OCI-LY1 (cell line): Measurements from ENCODE around the gene SERINC2.

ENCODE experiments used
- H2AFZ ChIP-seq: fragments of 200-600 bp; sonication (generic), shearing (Covaris generic); 2 replicates; pipeline ENCODE4 v1.6.0; 2014; ENCODE audit warnings: antibody characterized with exemption, mild to moderate bottlenecking, low read length
- H3F3A ChIP-seq: fragments of 200-600 bp; sonication (generic), shearing (Covaris generic); 2 replicates; pipeline ENCODE4 v1.6.0; 2014; ENCODE audit warnings: mild to moderate bottlenecking, antibody characterized with exemption, low read length, moderate library complexity; ENCODE audit not compliant: insufficient read depth
- H3K27ac ChIP-seq: fragments of 200-600 bp; sonication (generic); 2 replicates; pipeline ENCODE4 v1.5.1; 2014; ENCODE audit warnings: low read length, mixed run types, mild to moderate bottlenecking, low read depth; ENCODE audit not compliant: poor library complexity, severe bottlenecking
- H3K27me3 ChIP-seq: fragments of 200-600 bp; sonication (generic); 2 replicates; pipeline ENCODE4 v1.6.0; 2014; ENCODE audit warnings: antibody characterized with exemption, mild to moderate bottlenecking, low read length, moderate library complexity; ENCODE audit not compliant: insufficient read depth
- H3K36me3 ChIP-seq: fragments of 200-600 bp; sonication (generic); 2 replicates; pipeline ENCODE4 v1.6.1; 2014; ENCODE audit warnings: mild to moderate bottlenecking, antibody characterized with exemption, low read length, moderate library complexity, mixed read lengths; ENCODE audit not compliant: insufficient read depth
- H3K4me1 ChIP-seq: fragments of 200-600 bp; sonication (generic); 2 replicates; pipeline ENCODE4 v1.5.1; 2014; ENCODE audit warnings: mild to moderate bottlenecking, low read length, moderate library complexity; ENCODE audit not compliant: insufficient read depth, severe bottlenecking
- H3K4me2 ChIP-seq: fragments of 200-600 bp; sonication (generic), shearing (Covaris generic); 2 replicates; pipeline ENCODE4 v1.6.1; 2014; ENCODE audit warnings: low read length
- H3K4me3 ChIP-seq: fragments of 200-600 bp; sonication (generic); 2 replicates; pipeline ENCODE4 v1.5.1; 2014; ENCODE audit warnings: low read length, low read depth, mild to moderate bottlenecking, mixed read lengths; ENCODE audit not compliant: poor library complexity, severe bottlenecking
- H3K79me2 ChIP-seq: fragments of 200-600 bp; shearing (Covaris generic); 2 replicates; pipeline ENCODE4 v1.6.1; 2016; ENCODE audit warnings: mixed run types, low read length, mixed read lengths; ENCODE audit not compliant: insufficient read depth
- H3K9ac ChIP-seq: fragments of 200-600 bp; sonication (generic), shearing (Covaris generic); 2 replicates; pipeline ENCODE4 v1.6.1; 2014; ENCODE audit warnings: mild to moderate bottlenecking, low read length, mixed read lengths
- H3K9me2 ChIP-seq: fragments of 200-600 bp; sonication (generic), shearing (Covaris generic); 2 replicates; pipeline ENCODE4 v1.6.1; 2014; ENCODE audit warnings: low read depth, mild to moderate bottlenecking, low read length, mixed read lengths
- H3K9me3 ChIP-seq: fragments of 200-600 bp; shearing (Covaris generic); 2 replicates; pipeline ENCODE4 v1.6.1; 2014; ENCODE audit warnings: low read length, mixed read lengths
- H4K20me1 ChIP-seq: fragments of 200-600 bp; sonication (generic), shearing (Covaris generic); 2 replicates; pipeline ENCODE4 v1.6.0; 2016; ENCODE audit warnings: mild to moderate bottlenecking, low read length; ENCODE audit not compliant: insufficient read depth
- EZH2 ChIP-seq: fragments of 200-600 bp; sonication (generic), shearing (Covaris generic); IDR thresholded peaks from 2 replicates; pipeline ENCODE4 v1.8.0; 2017; ENCODE audit warnings: borderline replicate concordance, mixed run types, mild to moderate bottlenecking, antibody characterized with exemption, low read length, moderate library complexity, mixed read lengths
- TF ChIP-seq, protein P1 (sequence below): fragments of 200-600 bp; sonication (generic), shearing (Covaris generic); IDR thresholded peaks from 2 replicates; pipeline ENCODE4 v1.5.1; 2017; ENCODE audit warnings: mild to moderate bottlenecking, antibody characterized with exemption, low read length, moderate library complexity, mixed read lengths

SERINC2 gene

DNA sequence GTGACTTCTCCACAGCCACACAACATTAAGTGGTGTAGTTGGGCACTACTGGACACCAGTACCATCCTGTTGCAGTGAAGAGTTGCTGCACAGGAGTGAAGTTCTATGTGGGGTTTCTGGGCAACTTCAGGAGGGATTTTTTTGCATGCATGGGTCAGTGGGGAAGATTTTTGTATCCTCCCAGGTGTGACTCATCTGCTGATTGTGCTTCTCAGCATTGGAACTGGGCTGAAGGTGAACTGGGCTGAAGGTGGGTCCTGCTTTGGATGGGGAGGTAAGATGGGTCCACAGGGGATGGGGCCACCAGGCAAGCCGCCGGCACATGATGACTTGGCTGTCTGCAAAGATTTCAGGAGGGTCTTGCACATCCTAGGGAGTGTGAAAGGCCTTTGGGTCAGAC lies 2.6 kb downstream of the SERINC2 start:
- TF ChIP-seq EZH2 = no peak
- TF ChIP-seq, protein P1, sequence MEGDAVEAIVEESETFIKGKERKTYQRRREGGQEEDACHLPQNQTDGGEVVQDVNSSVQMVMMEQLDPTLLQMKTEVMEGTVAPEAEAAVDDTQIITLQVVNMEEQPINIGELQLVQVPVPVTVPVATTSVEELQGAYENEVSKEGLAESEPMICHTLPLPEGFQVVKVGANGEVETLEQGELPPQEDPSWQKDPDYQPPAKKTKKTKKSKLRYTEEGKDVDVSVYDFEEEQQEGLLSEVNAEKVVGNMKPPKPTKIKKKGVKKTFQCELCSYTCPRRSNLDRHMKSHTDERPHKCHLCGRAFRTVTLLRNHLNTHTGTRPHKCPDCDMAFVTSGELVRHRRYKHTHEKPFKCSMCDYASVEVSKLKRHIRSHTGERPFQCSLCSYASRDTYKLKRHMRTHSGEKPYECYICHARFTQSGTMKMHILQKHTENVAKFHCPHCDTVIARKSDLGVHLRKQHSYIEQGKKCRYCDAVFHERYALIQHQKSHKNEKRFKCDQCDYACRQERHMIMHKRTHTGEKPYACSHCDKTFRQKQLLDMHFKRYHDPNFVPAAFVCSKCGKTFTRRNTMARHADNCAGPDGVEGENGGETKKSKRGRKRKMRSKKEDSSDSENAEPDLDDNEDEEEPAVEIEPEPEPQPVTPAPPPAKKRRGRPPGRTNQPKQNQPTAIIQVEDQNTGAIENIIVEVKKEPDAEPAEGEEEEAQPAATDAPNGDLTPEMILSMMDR = no peak
- Histone ChIP-seq H3K79me2 (no peaks in the 10 kb centered on the region), H3K4me2 (no peak overlapping the region)

DNA sequence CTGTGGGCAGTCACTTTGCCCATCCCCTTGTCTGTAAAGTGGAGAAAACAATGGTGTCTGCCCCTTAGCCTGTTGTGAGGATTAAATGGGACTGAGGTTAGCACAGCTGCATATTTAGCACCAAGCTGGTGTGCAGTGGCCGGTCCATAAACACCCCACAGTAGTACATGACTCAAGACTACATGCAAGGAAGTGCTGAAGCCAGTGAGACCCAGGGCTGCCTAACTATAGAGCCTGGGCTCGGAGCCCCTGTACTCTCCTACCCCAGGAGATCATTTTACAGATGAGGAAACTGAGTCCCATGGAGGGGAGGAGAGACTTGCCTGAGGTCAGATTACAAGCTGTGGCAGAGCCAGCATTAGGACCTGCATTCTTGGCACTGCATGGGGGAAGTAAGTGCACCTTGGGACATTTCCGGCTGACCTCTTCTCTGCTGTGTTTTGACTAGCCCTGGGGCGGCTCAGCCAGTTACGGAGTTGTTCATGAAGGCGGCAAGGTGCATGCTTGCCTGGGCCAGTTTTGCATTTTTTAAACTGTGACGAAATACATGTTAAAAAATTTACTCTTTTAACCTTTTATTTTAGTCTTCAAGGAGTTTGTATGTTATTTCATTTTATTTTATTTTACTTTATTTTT lies 3.2 kb downstream of the SERINC2 start:
- no peaks in the 10 kb centered on the region for H3K9me3 ChIP-seq
- H3K79me2 ChIP-seq = no peaks in the 10 kb centered on the region
- no peak overlapping the region for H2AFZ ChIP-seq
- H3K27me3 ChIP-seq = peaks cover 4% of the 10 kb centered on the region
- no peaks in the 10 kb centered on the region for H3K9me2 ChIP-seq
- no peak overlapping the region for H3K4me2 ChIP-seq
- H3F3A ChIP-seq = no peaks in the 10 kb centered on the region
- H3K9ac ChIP-seq = no peak overlapping the region
- peaks cover 8% of the 10 kb centered on the region for H3K4me1 ChIP-seq
- no peaks in the 10 kb centered on the region for H4K20me1 ChIP-seq
- H3K27ac ChIP-seq = no peak overlapping the region
- TF ChIP-seq EZH2 = no peak
- TF ChIP-seq, protein P1 = no peak
- no peaks in the 10 kb centered on the region for H3K36me3 ChIP-seq
- H3K4me3 ChIP-seq = no peak overlapping the region

More for the DNA sequence above, 2.6 kb downstream of the SERINC2 start:
- H3K4me3 ChIP-seq = no peak overlapping the region
- H4K20me1 ChIP-seq = no peaks in the 10 kb centered on the region
- H3F3A ChIP-seq = no peaks in the 10 kb centered on the region
- H3K9me2 ChIP-seq = no peaks in the 10 kb centered on the region
- H3K27ac ChIP-seq = no peak overlapping the region
- no peaks in the 10 kb centered on the region for H3K36me3 ChIP-seq
- no peaks in the 10 kb centered on the region for H3K9me3 ChIP-seq
- H2AFZ ChIP-seq = no peak overlapping the region
- peaks cover 8% of the 10 kb centered on the region for H3K4me1 ChIP-seq
- no peak overlapping the region for H3K9ac ChIP-seq
- peaks cover 4% of the 10 kb centered on the region for H3K27me3 ChIP-seq

DNA sequence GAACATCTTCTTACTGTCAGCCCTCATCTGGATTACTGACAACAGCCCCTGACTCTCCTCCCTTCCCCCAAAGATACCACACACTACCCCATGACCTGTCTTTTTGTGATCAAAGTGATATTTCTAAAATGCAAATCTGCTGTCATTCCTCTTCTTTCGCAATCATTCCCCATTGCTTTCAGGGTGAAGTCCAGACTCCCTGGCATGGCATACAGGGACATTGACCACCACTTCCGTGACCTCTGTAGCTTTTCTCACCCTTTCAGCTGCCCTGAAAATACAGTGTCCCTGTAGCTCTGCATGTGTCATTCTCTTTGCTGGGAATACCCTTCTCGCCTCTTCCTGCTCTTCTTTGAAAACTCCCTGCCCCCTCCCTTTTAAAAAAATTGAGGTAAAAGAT lies 4.1 kb downstream of the SERINC2 start:
- Histone ChIP-seq H3K27ac (no peak overlapping the region), H3F3A (no peaks in the 10 kb centered on the region), H3K9me2 (no peaks in the 10 kb centered on the region), H3K9ac (no peak overlapping the region), H3K36me3 (no peaks in the 10 kb centered on the region), H3K27me3 (peaks cover 4% of the 10 kb centered on the region), H3K79me2 (no peaks in the 10 kb centered on the region), H3K4me3 (no peak overlapping the region), H3K9me3 (no peaks in the 10 kb centered on the region), H2AFZ (no peak overlapping the region), H3K4me2 (no peak overlapping the region), H4K20me1 (no peaks in the 10 kb centered on the region), H3K4me1 (peaks cover 8% of the 10 kb centered on the region)
- TF ChIP-seq EZH2 = no peak
- TF ChIP-seq, protein P1 = no peak
